Measurements from ENCODE around the gene KBTBD6.
"Not testable (repeated sequence)": the region's sequence is repeated elsewhere in the genome, so short reads cannot be mapped to it uniquely, and the experiment has no call there.

KBTBD6 gene, protein sequence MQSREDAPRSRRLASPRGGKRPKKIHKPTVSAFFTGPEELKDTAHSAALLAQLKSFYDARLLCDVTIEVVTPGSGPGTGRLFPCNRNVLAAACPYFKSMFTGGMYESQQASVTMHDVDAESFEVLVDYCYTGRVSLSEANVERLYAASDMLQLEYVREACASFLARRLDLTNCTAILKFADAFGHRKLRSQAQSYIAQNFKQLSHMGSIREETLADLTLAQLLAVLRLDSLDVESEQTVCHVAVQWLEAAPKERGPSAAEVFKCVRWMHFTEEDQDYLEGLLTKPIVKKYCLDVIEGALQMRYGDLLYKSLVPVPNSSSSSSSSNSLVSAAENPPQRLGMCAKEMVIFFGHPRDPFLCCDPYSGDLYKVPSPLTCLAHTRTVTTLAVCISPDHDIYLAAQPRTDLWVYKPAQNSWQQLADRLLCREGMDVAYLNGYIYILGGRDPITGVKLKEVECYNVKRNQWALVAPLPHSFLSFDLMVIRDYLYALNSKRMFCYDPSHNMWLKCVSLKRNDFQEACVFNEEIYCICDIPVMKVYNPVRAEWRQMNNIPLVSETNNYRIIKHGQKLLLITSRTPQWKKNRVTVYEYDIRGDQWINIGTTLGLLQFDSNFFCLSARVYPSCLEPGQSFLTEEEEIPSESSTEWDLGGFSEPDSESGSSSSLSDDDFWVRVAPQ

GRCh38 chr13:41132512-41133152 is at the start of gene KBTBD6:
KBTBD6 (minus strand) TSS chr13:41132802; CDS start chr13:41132511, 291 bp downstream.
- H3K36me3 ChIP-seq (ENCODE audit: insufficient read depth, low read length), result peaks cover 8% of the 10 kb centered on the region
- peaks cover 17% of the 10 kb centered on the region for H3K4me1 ChIP-seq (ENCODE audit: insufficient read depth, low read length)
- no peaks in the 10 kb centered on the region for H3K27me3 ChIP-seq (ENCODE audit: insufficient read depth, low read length)
- peak within 1 kb of the TSS; percentile 82 for H3K4me3 ChIP-seq (ENCODE audit: low read length)
- H2AFZ ChIP-seq (ENCODE audit: low read depth, low read length), result peak within 1 kb of the TSS; percentile 96
- H3K9me3 ChIP-seq (ENCODE audit: low read length), result no peaks in the 10 kb centered on the region

DNA sequence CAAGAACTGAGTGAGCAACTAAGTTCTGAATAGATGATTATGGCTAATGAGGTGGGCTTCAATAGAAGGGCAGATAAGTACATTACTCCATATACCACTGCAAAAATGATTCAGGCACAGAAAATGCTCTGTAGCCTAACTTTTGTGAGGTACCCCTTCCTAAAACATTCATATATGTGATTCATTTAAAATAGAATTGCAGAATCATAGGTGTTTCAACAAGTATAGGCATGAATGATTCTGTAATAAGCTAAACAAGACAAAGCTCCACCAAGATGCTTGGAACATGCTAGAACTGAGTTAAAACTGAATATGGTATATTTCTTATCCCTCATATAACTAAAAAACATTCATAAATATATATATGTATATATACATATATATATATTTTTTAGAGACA is 49.6 kb upstream of the KBTBD6 start:
- H3K9me3 ChIP-seq (ENCODE audit: low read length), result no peaks in the 10 kb centered on the region
- no peaks in the 10 kb centered on the region for H3K4me1 ChIP-seq (ENCODE audit: insufficient read depth, low read length)
- H3K36me3 ChIP-seq (ENCODE audit: insufficient read depth, low read length), result no peaks in the 10 kb centered on the region
- no peak overlapping the region for H3K4me3 ChIP-seq (ENCODE audit: low read length)
- H2AFZ ChIP-seq (ENCODE audit: low read depth, low read length), result no peak overlapping the region
- no peaks in the 10 kb centered on the region for H3K27me3 ChIP-seq (ENCODE audit: insufficient read depth, low read length)

DNA sequence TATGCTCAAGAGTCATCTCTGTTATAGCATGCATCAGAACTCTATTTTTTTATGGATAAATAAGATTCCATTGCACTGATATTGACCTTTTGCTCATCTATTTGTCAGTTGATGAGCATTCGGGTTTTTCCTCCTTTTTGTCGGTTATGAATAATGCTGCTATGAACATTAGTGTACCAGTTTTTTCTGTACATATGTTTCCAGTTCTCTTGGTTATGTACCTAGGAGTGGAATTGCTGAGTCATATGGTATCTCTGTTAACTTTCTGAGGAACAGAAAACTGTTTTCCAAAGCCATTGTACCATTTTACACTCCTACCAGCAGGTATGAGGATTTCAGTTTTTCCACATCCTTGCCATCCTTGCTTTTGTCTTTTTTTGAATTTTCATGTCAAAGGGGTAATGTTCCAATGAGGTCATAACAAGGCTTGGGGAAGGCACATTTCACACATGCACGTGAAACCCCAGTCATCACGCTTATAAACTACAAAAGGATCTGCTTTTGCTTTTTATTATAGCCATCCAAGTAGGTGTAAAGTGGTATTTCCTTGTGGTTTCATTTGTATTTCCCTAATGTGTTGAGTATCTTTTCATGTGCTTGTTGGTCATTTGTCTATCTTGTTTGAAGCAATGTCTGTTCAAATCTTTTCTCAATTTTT is 47.1 kb upstream of the KBTBD6 start:
- no peaks in the 10 kb centered on the region for H3K4me1 ChIP-seq (ENCODE audit: insufficient read depth, low read length)
- H2AFZ ChIP-seq (ENCODE audit: low read depth, low read length), result no peak overlapping the region
- H3K36me3 ChIP-seq (ENCODE audit: insufficient read depth, low read length), result no peaks in the 10 kb centered on the region
- peaks cover 3% of the 10 kb centered on the region for H3K9me3 ChIP-seq (ENCODE audit: low read length)
- H3K4me3 ChIP-seq (ENCODE audit: low read length), result no peak overlapping the region
- no peaks in the 10 kb centered on the region for H3K27me3 ChIP-seq (ENCODE audit: insufficient read depth, low read length)

- no peak overlapping the region for H2AFZ ChIP-seq (ENCODE audit: low read depth, low read length)
- no peak overlapping the region for H3K4me3 ChIP-seq (ENCODE audit: low read length)
- H3K4me1 ChIP-seq (ENCODE audit: insufficient read depth, low read length), result no peaks in the 10 kb centered on the region
- no peaks in the 10 kb centered on the region for H3K27me3 ChIP-seq (ENCODE audit: insufficient read depth, low read length)
- H3K9me3 ChIP-seq (ENCODE audit: low read length), result peaks cover 4% of the 10 kb centered on the region
- H3K36me3 ChIP-seq (ENCODE audit: insufficient read depth, low read length), result no peaks in the 10 kb centered on the region
Measured at GRCh38 chr13:41178040-41178439, 45.4 kb upstream of the KBTBD6 start.

DNA sequence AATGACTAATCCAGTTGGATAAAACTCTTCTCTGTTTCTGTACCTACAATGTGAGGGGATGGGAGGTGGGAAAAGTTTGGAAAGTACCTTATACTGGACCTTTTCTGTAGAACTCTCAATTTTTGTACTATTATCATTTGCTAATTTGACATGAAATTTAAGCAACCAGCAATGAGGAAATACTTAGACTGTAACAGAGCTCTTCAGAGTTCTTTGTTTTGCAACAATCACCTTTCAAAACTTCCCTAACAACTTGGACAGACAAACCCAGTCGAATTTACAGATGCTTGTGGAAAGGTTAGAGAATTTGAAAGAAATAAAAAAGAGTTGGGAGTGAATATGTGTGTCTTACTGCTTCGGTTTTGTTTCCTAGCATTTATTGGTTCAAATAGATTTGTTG is 45.0 kb upstream of the KBTBD6 start:
- Histone ChIP-seq H3K27me3 (ENCODE audit: insufficient read depth, low read length) (no peaks in the 10 kb centered on the region), H2AFZ (ENCODE audit: low read depth, low read length) (no peak overlapping the region), H3K9me3 (ENCODE audit: low read length) (peaks cover 4% of the 10 kb centered on the region), H3K4me1 (ENCODE audit: insufficient read depth, low read length) (no peaks in the 10 kb centered on the region), H3K4me3 (ENCODE audit: low read length) (no peak overlapping the region), H3K36me3 (ENCODE audit: insufficient read depth, low read length) (no peaks in the 10 kb centered on the region)

DNA sequence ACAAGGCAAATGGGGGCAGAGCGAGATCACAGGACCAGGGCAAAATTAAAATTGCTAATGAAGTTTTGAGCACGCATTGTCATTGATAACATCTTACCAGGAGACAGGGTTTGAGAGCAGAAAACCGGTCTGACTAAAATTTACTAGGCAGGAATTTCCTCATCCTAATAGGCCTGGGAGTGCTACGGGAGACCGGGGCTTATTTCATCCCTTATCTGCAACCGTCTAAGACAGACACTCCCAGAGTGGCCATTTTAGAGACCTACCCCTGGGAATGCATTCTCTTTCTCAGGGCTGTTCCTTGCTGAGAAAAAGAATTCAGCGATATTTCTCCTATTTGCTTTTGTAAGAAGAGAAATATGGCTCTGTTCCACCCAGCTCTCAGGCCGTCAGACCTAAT is 43.0 kb upstream of the KBTBD6 start:
- H3K4me3 ChIP-seq (ENCODE audit: low read length); H3K36me3 ChIP-seq (ENCODE audit: insufficient read depth, low read length); H3K4me1 ChIP-seq (ENCODE audit: insufficient read depth, low read length); H3K9me3 ChIP-seq (ENCODE audit: low read length); H3K27me3 ChIP-seq (ENCODE audit: insufficient read depth, low read length); H2AFZ ChIP-seq (ENCODE audit: low read depth, low read length): not testable (repeated sequence)

DNA sequence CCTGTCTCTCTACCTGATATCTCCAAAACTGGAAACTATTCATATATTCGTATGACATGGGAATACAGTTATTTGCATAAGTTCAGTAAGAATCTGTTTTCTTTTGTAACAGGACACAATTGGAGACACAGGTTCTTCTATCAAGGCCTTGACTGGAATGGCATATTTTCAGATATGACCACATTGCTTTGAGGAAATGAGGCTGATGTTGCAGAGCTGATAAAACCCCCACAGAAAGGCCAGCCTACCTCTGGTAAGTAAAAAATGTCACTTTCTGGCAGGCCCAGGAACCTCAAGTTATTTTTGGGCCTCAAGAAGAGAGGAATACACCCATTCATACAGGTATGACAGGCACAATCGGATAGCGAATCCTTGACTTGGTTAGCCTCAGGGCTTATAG is 29.5 kb upstream of the KBTBD6 start:
- H3K4me3 ChIP-seq (ENCODE audit: low read length), result no peak overlapping the region
- H2AFZ ChIP-seq (ENCODE audit: low read depth, low read length), result no peak overlapping the region
- no peaks in the 10 kb centered on the region for H3K4me1 ChIP-seq (ENCODE audit: insufficient read depth, low read length)
- H3K9me3 ChIP-seq (ENCODE audit: low read length), result no peaks in the 10 kb centered on the region
- no peaks in the 10 kb centered on the region for H3K36me3 ChIP-seq (ENCODE audit: insufficient read depth, low read length)
- H3K27me3 ChIP-seq (ENCODE audit: insufficient read depth, low read length), result no peaks in the 10 kb centered on the region

- Histone ChIP-seq H3K4me1 (ENCODE audit: insufficient read depth, low read length) (peaks cover 3% of the 10 kb centered on the region), H3K4me3 (ENCODE audit: low read length) (no peak overlapping the region), H3K27me3 (ENCODE audit: insufficient read depth, low read length) (no peaks in the 10 kb centered on the region), H3K36me3 (ENCODE audit: insufficient read depth, low read length) (no peaks in the 10 kb centered on the region), H2AFZ (ENCODE audit: low read depth, low read length) (no peak overlapping the region), H3K9me3 (ENCODE audit: low read length) (no peaks in the 10 kb centered on the region)
Measured at GRCh38 chr13:41159174-41159573, 26.6 kb upstream of the KBTBD6 start.

- H3K9me3 ChIP-seq (ENCODE audit: low read length), result peaks cover 3% of the 10 kb centered on the region
- H3K4me3 ChIP-seq (ENCODE audit: low read length), result no peak overlapping the region
- H2AFZ ChIP-seq (ENCODE audit: low read depth, low read length), result no peak overlapping the region
- H3K4me1 ChIP-seq (ENCODE audit: insufficient read depth, low read length), result peaks cover 3% of the 10 kb centered on the region
- no peaks in the 10 kb centered on the region for H3K27me3 ChIP-seq (ENCODE audit: insufficient read depth, low read length)
- no peaks in the 10 kb centered on the region for H3K36me3 ChIP-seq (ENCODE audit: insufficient read depth, low read length)
Measured at GRCh38 chr13:41157048-41157717, 24.6 kb upstream of the KBTBD6 start.

GRCh38 chr13:41156620-41157019 is 24.0 kb upstream of the KBTBD6 start:
- no peak overlapping the region for H3K4me3 ChIP-seq (ENCODE audit: low read length)
- peaks cover 3% of the 10 kb centered on the region for H3K4me1 ChIP-seq (ENCODE audit: insufficient read depth, low read length)
- H2AFZ ChIP-seq (ENCODE audit: low read depth, low read length), result no peak overlapping the region
- no peaks in the 10 kb centered on the region for H3K36me3 ChIP-seq (ENCODE audit: insufficient read depth, low read length)
- peaks cover 7% of the 10 kb centered on the region for H3K9me3 ChIP-seq (ENCODE audit: low read length)
- no peaks in the 10 kb centered on the region for H3K27me3 ChIP-seq (ENCODE audit: insufficient read depth, low read length)

DNA sequence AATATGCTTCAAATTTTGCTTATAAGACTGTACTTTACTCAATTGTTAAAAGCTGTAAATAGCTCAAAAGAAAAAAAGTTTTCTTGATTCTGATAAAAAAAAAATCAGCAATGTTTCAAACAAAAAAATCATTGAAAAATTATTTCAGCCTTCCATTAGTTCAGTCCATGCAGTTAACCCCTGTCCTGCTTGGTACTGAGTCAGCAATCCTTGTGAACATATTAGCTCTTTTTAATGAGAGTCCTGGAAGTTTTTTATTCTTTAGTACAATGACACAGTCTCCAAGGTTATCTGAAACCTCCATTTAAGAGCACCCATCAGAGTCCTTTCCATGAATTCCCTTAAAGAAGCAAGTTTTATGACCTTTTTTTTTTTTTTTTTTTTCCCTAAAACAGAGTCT is 21.4 kb upstream of the KBTBD6 start:
- Histone ChIP-seq H2AFZ (ENCODE audit: low read depth, low read length) (no peak overlapping the region), H3K4me1 (ENCODE audit: insufficient read depth, low read length) (peaks cover 3% of the 10 kb centered on the region), H3K27me3 (ENCODE audit: insufficient read depth, low read length) (no peaks in the 10 kb centered on the region), H3K9me3 (ENCODE audit: low read length) (peaks cover 10% of the 10 kb centered on the region), H3K36me3 (ENCODE audit: insufficient read depth, low read length) (peaks cover 2% of the 10 kb centered on the region), H3K4me3 (ENCODE audit: low read length) (no peak overlapping the region)

DNA sequence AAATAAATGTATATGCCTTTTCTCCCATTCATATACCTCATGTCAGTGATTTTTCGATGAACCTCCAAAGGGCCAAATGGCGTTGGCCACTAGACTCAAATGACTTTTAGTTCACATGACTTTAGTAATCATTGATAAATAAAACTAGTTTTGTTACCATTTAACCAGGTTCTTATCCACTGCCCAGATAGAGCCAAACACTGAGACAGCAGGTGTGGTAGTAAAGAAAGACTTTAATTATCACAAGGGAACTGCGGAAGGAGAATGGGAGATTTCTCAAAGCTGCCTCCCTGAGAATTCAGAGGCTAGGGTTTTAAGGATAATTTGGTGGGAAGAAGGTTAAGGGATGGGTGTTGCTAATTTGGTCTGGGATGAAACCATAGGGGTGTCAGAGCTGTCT is 19.4 kb upstream of the KBTBD6 start:
- no peak overlapping the region for H3K4me3 ChIP-seq (ENCODE audit: low read length)
- H3K4me1 ChIP-seq (ENCODE audit: insufficient read depth, low read length), result peaks cover 3% of the 10 kb centered on the region
- no peak overlapping the region for H2AFZ ChIP-seq (ENCODE audit: low read depth, low read length)
- peaks cover 22% of the 10 kb centered on the region for H3K9me3 ChIP-seq (ENCODE audit: low read length)
- no peaks in the 10 kb centered on the region for H3K27me3 ChIP-seq (ENCODE audit: insufficient read depth, low read length)
- H3K36me3 ChIP-seq (ENCODE audit: insufficient read depth, low read length), result peaks cover 2% of the 10 kb centered on the region

Data from neuron (in vitro differentiated cells).